ENCODE results near the gene GABRG3.
"Not testable (repeated sequence)": the region's sequence is repeated elsewhere in the genome, so short reads cannot be mapped to it uniquely, and the experiment has no call there.

Gene GABRG3

GRCh38 chr15:27336676-27337075, 365.7 kb downstream of the GABRG3 start:
- DNase-seq (ENCODE audit: low spot score): no peak

GRCh38 chr15:27339138-27339537, 368.2 kb downstream of the GABRG3 start:
- no peak for DNase-seq (ENCODE audit: low spot score)

GRCh38 chr15:27341780-27342343, 370.9 kb downstream of the GABRG3 start:
- no peak for DNase-seq (ENCODE audit: low spot score)

GRCh38 chr15:27342991-27343390, 372.0 kb downstream of the GABRG3 start:
- no peak for DNase-seq (ENCODE audit: low spot score)

GRCh38 chr15:27352136-27352535, 381.2 kb downstream of the GABRG3 start:
- DNase-seq (ENCODE audit: low spot score): no peak

DNA sequence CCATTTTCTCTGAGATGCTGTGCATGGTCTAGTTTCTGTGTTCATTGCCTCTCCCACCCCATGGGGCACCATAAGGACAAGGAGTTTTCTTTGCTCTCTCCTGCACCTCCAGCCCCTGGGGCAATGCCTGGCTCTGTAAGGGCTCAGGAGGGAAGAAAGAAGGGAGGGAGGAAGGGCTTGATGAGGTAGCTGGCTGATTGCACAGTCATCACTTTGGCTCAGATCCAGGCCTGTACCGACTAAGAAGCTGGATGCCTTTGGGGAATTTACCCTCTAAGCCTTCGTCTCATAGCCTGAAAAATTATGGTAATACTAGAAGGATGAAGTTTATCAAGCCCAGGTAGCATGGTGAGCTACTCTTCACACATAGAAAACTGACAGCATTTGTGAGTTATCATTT, 382.9 kb downstream of the GABRG3 start:
- DNase-seq (ENCODE audit: low spot score): no peak

DNA sequence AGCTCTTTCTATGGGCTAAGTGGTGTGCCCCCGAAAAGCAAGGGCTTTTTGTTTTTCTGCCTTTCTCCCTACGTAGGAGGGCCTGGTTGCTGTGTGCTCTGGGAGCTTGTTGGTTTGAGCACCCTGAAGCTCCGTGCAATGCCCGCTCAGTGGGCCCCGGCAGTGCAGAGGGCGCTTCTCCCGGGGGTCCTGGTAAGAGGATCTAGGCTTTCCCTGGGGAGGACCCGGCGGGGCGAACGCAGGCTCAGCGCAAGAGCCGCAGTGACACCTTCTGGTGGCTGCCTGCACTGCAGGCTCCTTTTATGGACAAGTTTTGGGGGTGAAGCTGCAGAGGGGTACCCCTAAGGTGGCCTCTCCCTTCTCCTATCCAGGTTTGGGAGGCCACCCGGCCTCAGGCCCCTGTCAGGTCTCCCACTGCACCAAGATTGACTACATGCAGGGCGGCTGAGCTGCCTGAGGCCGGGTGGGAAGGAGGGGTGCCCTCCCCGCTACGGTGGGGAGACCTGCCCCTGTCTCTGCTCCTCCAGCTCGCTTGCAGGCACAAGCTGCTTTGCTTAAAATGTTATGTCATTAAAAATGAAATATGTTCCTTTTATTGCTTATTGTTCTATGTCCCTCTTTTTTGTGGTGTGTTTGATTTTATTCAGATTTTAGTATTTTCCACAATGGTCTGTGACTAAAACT, 387.9 kb downstream of the GABRG3 start:
- DNase-seq (ENCODE audit: low spot score): no peak

DNA sequence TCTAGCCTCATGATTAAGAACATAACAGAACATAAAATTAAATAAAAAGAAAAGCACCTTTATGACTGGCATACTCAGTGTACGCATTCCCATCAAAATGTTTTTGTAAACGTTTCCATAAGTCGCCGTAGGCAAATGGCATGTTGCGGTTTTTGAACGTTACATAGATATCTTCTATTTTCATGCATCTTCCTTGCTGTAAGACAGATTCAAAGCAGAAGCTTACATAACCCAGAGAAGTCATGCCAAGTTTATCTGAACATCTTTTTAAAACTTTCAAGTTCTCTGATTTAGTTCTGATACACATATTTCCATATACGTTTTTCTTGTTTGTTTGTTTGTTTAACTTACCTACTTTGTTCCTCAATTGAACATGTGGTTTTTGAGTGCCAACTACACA, 388.6 kb downstream of the GABRG3 start:
- no peak for DNase-seq (ENCODE audit: low spot score)

DNA sequence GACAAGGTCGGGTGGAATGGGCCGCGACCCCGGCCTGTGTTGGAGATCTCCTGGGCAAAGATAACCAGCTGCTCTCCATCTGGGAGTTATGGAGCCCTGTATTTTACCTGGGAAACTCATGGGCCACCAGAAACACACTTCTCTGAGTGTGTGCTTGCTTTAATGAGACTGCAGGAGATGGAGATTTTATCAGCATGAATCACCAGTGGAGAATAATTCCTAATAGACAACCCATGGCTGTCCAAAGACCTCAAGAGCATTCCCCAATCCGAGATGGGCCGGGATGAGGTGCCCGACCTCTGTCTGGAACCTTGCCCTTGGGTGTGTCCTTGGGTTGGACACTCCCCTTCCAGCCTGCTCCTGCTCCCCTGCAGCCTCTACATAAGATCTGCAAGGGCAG, 389.3 kb downstream of the GABRG3 start:
- DNase-seq (ENCODE audit: low spot score): no peak

- DNase-seq (ENCODE audit: low spot score): no peak
These were observed 390.5 kb downstream of the GABRG3 start for GRCh38 chr15:27361438-27361837.

DNA sequence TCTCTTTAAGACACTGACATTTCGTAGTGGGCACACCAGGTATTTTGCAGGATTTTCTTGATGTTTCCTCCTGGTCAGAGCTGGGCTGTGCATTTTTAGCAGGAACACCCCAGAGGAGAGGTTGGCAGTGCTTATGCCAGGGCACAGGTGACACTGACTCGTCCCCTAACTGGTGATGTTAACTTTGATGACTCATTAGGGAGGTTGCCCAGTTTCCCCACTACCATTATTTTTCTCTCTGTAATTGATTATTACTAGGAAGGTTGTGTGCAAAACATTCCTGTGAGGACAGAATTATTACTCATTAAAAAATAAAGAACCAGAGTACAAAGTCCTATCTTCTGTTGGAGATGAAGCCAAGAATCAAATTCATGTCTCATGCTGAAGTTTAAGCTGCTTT, 394.5 kb downstream of the GABRG3 start:
- DNase-seq (ENCODE audit: low spot score): no peak

DNA sequence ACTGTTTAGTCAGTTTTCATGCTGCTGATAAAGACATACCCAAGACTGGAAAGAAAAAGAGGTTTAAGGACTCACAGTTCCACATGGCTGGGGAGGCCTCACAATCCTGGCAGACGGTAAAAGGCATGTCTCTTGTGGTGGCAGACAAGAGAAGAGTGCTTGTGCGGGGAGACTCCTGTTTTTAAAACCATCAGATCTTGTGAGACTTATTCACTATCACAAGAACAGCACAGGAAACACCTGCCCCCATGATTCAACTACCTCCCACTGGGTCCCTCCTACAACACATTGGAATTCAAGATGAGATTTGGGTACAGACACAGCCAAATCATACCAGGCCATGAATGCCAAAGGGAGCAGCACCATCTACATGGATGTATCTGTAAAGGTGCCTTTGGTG, 406.4 kb downstream of the GABRG3 start:
- DNase-seq (ENCODE audit: low spot score): not testable (repeated sequence)

DNA sequence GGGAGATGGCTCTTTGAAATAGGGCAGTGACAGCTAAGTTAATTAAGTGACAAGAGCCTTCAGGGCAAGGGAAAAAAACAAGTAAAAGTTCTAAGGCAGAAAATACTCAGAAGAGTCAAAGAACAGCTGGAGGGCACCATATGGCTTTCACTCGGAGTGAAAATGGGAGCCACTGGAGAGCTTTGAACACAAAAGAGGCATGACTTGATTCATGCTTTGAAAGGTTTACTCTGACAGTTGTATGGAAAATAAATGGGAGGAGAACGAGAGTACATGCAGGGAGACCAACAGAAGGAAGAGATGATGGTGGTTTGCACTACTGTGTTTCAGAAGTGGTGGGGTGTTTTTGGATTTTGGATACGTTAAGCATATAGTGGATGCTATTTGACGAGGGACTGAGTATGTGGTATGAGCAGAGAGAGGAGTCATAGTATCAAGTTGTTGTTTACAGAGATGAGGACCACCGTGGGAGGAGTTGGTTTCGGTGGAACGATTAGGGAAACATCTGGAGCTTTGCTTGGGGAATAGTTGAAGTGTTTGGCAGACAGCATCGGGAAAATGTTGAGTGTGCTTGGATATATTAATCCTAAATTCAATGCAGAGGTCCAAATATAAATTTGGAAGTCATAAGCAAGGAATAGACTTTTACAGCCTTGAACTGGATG, 411.5 kb downstream of the GABRG3 start:
- DNase-seq (ENCODE audit: low spot score): no peak

DNA sequence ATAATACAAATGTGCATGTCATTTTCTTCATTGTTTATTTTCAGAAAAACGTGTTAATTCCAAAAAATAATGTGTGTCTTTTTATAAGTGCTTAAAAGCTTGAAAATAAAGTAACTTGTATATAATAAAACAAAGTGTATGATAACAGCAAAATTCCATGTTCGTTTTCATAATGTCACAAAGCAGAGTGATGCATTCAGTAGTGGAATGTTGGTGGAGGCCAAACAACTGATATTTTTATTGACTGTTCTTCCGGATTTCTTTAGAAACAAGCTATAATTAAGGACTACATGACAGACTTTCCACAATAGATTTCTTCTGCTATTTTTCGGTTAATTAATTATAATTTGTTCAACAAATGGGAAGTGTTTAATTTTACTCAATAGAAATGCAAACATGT, 412.7 kb downstream of the GABRG3 start:
- DNase-seq (ENCODE audit: low spot score): no peak

DNA sequence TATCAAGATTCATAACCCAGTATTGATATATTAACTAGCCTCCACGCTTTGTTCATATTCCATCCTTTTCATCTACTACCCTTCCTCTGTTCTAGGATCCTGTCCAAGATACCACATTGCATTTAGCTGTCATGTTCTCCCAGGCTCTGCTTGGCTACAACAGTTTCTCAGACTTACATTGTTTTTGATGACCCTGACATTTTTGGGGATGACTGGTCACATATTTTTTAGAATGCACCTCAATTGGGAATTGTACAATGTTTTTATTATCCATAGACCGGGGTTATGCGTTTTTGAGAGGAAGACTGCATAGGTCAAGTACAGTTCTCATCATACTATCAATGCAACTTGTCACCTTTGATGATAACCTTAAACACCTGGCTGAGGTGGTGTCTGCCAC, 421.2 kb downstream of the GABRG3 start:
- DNase-seq (ENCODE audit: low spot score): no peak

DNA sequence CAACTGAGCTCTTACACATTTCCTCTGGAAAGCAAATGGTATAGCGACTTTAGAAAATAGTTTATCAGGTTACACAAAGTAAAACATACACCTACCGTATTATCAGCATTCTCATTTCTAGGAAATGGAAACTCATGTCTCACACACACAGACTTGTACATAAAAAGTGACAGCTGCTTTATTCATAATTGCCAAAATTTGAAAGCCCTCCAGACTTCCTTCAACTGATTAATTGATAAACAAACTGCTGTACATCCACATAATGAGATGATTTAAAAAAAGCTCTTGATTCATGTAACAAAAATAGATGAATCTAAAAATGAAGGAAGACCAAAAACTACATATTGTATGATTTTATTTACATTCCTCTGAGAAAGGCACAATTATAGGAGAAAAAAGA, 425.5 kb downstream of the GABRG3 start:
- no peak for DNase-seq (ENCODE audit: low spot score)

DNA sequence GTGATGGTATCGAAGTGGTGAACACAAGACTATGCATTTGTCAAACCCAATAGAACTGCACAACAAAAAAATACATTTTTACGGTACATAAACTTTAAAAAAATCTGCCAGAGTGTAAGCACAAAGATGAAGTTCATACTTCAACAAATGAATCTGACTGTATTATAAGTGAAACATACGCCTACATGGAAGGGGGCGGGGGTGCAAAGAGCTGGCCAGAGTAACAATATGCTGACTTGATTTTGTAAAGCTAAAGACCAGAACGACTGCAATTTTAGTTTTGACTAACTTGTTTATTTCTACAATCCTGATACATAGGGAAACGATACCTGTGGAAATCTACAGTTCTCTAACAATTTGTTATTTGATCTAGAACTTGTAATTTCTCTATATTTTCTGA, 426.0 kb downstream of the GABRG3 start:
- DNase-seq (ENCODE audit: low spot score): no peak

DNA sequence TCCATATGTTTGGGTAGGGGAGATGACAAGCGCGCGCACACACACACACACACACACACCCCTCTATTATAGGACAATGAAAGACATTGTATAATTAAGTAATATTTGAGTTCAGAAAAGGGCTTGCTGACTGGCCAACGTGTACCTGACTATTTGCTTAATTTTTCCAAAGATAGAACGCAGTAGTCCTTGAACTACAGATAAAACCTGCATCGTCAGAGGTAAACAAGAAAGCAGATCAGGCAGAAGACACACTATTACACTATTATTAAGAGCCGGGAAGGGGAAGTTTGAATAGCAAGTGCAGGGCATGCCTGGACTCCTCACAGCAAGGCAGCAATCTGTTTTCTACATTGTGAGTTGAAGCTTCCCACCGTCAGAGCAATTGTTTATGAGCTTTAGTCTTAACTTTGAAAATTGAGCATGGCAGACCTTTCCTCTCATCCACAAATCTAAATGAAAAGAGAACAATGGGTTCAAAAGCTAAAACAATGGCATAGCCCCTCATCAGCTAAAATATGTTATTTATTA, 427.7 kb downstream of the GABRG3 start:
- no peak for DNase-seq (ENCODE audit: low spot score)

DNA sequence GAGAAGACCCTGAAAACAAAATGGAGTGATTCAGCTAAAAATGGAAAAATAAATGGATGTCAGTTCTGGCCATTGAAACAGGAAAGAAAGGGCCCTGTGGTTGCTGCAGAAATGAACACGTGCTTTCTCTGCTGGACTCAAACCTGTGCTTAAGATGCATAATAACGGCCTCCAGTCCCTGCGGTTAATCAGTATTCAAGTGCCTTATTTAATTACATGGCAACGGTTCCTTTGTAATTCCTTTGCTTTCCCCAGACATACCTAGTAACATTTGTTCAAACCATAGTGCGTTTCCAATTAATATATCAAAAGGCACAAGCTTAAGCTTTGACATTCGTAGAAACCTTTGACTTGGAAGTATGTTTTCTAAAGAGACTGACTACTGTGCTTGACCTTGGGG, 428.3 kb downstream of the GABRG3 start:
- DNase-seq (ENCODE audit: low spot score): no peak

GRCh38 chr15:27401471-27401870, 430.5 kb downstream of the GABRG3 start:
- DNase-seq (ENCODE audit: low spot score): no peak

GRCh38 chr15:27408428-27408827, 437.4 kb downstream of the GABRG3 start:
- no peak for DNase-seq (ENCODE audit: low spot score)

- DNase-seq (ENCODE audit: low spot score): no peak
These were observed 440.1 kb downstream of the GABRG3 start for GRCh38 chr15:27410996-27411605.

GRCh38 chr15:27412415-27412814, 441.4 kb downstream of the GABRG3 start:
- DNase-seq (ENCODE audit: low spot score): no peak

All from cerebellar cortex (tissue), 1 donor.